ENCODE data around the gene ADGB. TPM values are rescaled to one million over a fixed set of nuclear protein-coding genes. Genes with fewer than 3 reads are reported as not detected.

ADGB gene
- total and polyA plus RNA-seq, 9 of the 15 experiments (the other 6 are each of a cell fraction or from before 2014, with no cell fraction given) = not detected

DNA sequence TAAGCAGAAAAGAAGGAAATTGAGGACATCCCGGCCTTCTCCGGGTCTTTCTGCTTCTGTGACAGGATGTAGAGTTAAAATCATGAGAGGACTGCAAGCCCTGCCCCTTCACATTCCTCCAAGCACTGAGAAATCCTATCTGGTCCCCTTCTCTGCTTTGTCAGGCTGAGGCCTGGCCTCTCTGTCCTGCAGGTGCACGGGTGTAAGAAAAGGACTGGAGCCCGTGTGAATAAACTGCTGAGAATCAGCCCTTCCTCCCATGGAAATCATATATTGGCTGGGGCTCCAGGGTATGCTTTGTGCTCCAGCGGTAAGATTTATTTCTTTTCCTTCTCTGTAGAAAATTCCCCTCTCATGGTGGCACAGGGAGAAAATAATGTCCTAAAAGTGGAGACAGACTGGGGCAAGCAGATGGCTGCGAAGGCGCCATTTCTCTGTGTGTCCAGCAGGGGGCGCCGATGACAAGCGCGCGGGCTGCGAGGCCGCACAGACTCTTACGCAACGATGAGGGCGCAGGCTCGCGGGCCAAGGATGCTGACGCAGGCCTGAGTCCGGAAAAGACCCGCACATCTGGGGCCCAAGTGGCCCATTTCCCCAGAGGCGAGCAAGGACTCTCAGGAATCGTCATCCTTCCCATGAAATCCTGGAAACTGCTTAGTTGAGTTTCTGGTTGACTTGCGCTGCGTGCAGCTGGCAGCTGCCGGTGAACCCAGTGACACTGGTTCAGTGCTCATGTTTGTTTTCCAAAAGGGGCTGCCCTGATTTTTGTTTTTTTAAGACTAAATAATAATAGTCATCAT, 258.6 kb downstream of the ADGB start (continued):
- TF ChIP-seq ZFP91 (CRISPR knock-in tag; IDR thresholded peaks at IDR 0.05) = no peak; the same call in 1 of the 2 replicates
- TF ChIP-seq HEY1 (CRISPR knock-in tag; IDR thresholded peaks at IDR 0.05; ENCODE audit: borderline replicate concordance) = no peak
- TF ChIP-seq ZNF639 (CRISPR knock-in tag; conservative IDR thresholded peaks at IDR 0.05 in 1 of 2, IDR thresholded peaks at IDR 0.05 in 1 of 2) = peak in 1 of 2 experiments; percentile 73; a peak in 2 of 4 replicates
- no peak for TF ChIP-seq NR1H2 (CRISPR knock-in tag; IDR thresholded peaks at IDR 0.05)
- TF ChIP-seq FOXA1 (IDR thresholded peaks at IDR 0.05; ENCODE audit: borderline replicate concordance) = no peak
- no peak for TF ChIP-seq PCBP2 (IDR thresholded peaks at IDR 0.05; ENCODE audit: low read depth, low read length, poor library complexity, severe bottlenecking)
- TF ChIP-seq CAMTA2 (CRISPR knock-in tag; conservative IDR thresholded peaks at IDR 0.05) = peak; percentile 94; the same call in 1 of the 2 replicates
- no peak for TF ChIP-seq FOS (IDR thresholded peaks at IDR 0.05; ENCODE audit: extremely low read depth, insufficient read length)
- no peak for TF ChIP-seq MTF1 (CRISPR knock-in tag; IDR thresholded peaks at IDR 0.05; ENCODE audit: borderline replicate concordance)
- TF ChIP-seq SREBF1 (IDR thresholded peaks at IDR 0.05; ENCODE audit: borderline replicate concordance, low read depth, low read length) = no peak
- TF ChIP-seq SAFB (IDR thresholded peaks at IDR 0.05; ENCODE audit: borderline replicate concordance, low read depth, low read length) = no peak
- TF ChIP-seq, protein P1, sequence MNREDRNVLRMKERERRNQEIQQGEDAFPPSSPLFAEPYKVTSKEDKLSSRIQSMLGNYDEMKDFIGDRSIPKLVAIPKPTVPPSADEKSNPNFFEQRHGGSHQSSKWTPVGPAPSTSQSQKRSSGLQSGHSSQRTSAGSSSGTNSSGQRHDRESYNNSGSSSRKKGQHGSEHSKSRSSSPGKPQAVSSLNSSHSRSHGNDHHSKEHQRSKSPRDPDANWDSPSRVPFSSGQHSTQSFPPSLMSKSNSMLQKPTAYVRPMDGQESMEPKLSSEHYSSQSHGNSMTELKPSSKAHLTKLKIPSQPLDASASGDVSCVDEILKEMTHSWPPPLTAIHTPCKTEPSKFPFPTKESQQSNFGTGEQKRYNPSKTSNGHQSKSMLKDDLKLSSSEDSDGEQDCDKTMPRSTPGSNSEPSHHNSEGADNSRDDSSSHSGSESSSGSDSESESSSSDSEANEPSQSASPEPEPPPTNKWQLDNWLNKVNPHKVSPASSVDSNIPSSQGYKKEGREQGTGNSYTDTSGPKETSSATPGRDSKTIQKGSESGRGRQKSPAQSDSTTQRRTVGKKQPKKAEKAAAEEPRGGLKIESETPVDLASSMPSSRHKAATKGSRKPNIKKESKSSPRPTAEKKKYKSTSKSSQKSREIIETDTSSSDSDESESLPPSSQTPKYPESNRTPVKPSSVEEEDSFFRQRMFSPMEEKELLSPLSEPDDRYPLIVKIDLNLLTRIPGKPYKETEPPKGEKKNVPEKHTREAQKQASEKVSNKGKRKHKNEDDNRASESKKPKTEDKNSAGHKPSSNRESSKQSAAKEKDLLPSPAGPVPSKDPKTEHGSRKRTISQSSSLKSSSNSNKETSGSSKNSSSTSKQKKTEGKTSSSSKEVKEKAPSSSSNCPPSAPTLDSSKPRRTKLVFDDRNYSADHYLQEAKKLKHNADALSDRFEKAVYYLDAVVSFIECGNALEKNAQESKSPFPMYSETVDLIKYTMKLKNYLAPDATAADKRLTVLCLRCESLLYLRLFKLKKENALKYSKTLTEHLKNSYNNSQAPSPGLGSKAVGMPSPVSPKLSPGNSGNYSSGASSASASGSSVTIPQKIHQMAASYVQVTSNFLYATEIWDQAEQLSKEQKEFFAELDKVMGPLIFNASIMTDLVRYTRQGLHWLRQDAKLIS (CRISPR knock-in tag; IDR thresholded peaks at IDR 0.05) = peak; percentile 93
- TF ChIP-seq GMEB1 (CRISPR knock-in tag; IDR thresholded peaks at IDR 0.05) = peak; percentile 54
- TF ChIP-seq FIP1L1 (IDR thresholded peaks at IDR 0.05; ENCODE audit: low read depth, low read length, poor library complexity, severe bottlenecking) = no peak
- peak; percentile 80; the same call in 1 of the 2 replicates for TF ChIP-seq ELF4 (CRISPR knock-in tag; IDR thresholded peaks at IDR 0.05)
- peak; percentile 72; the same call in 1 of the 2 replicates for TF ChIP-seq SOX6 (IDR thresholded peaks at IDR 0.05)
- peak; percentile 70 for TF ChIP-seq ZSCAN32 (CRISPR knock-in tag; IDR thresholded peaks at IDR 0.05)
